PFSK-1 (cell line): ENCODE results near the gene GABRA1.

Source experiments
- FOXP2 ChIP-seq: optimal IDR thresholded peaks from 2 replicates; pipeline ENCODE3; 2011; ENCODE audit warnings: borderline replicate concordance, control low read depth, inconsistent platforms; ENCODE audit not compliant: insufficient read depth; ENCODE audit errors: extremely low read length, extremely low read depth
- POLR2AphosphoS5 ChIP-seq: IDR thresholded peaks from 2 replicates; pipeline ENCODE4 v1.6.1; 2012; ENCODE audit warnings: low read depth, mild to moderate bottlenecking, control low read depth, low read length, moderate library complexity
- REST ChIP-seq, 2 experiments: IDR thresholded peaks; 2 replicates each; pipeline versions ENCODE4 v1.6.1 to v1.8.0; 2011 to 2012; ENCODE audit warnings: low read depth in 2 of 2, low read length in 2 of 2, control low read depth in 1 of 2, inconsistent platforms in 1 of 2, mild to moderate bottlenecking in 1 of 2, moderate library complexity in 1 of 2; ENCODE audit not compliant: insufficient read depth in 1 of 2
- SIN3A ChIP-seq: IDR thresholded peaks from 2 replicates; pipeline ENCODE4 v1.6.1; 2012; ENCODE audit warnings: mild to moderate bottlenecking, low read length, moderate library complexity, borderline replicate concordance; ENCODE audit not compliant: insufficient read depth
- TAF1 ChIP-seq: IDR thresholded peaks from 2 replicates; pipeline ENCODE4 v1.6.1; 2012; ENCODE audit warnings: low read length, control low read depth, borderline replicate concordance; ENCODE audit not compliant: insufficient read depth

The GABRA1 gene

GRCh38 chr5:161944974-161945373 is 97.1 kb downstream of the GABRA1 start:
- TF ChIP-seq TAF1 (no peak), SIN3A (no peak), REST (IDR thresholded peaks at IDR 0.05; ENCODE audit: insufficient read depth in 1 of 2, low read depth in 2 of 2, low read length in 2 of 2) (no peak), FOXP2 (no peak), POLR2AphosphoS5 (no peak)

DNA sequence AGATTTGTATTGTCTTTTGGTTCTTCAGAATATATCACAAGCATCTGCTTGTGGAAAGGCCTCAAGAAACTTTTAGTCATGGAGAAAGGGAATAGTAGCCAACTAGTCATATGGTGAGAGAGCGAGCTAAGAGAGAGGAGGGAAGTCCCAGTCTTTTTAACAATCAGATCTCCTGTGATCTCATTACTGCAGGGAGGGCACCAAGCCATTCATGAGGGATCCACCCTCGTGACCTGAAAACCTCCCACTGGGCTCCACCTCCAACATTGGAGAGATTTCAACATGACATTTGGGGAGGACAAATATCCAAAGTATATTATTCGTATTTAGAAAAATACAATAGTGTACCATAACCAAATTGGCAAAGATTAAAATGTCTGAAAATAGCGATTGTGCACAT is 99.0 kb downstream of the GABRA1 start:
- TF ChIP-seq SIN3A (no peak), POLR2AphosphoS5 (no peak), REST (IDR thresholded peaks at IDR 0.05; ENCODE audit: insufficient read depth in 1 of 2, low read depth in 2 of 2, low read length in 2 of 2) (no peak), TAF1 (no peak), FOXP2 (no peak)
